ENCODE results near the gene SLFN5. TPM values are rescaled to one million over a fixed set of nuclear protein-coding genes. Genes with fewer than 3 reads are reported as not detected.

SLFN5 gene
- total and polyA plus RNA-seq, 2 of the 13 experiments (the other 11 are each of a cell fraction or from before 2014, with no cell fraction given) = 0.25 to 0.35 TPM

DNA sequence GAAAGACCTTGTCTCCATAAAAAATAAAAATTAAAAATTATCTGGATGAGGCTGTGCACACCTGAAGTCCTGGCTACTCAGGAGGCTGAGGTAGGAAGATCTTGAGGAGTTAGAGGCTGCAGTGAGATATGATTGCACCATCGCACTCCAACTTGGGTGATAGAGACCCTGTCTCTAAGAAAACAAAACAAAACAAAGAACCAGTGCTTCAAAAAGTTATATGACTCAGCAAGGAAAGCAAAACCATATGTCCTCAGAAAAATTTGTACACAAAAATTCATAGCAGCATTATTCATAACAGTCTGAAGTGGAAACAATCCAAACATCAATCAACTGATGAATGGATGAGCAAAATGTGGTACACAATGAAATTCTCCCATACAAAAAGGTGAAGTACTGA, 48.9 kb downstream of the SLFN5 start:
- Histone ChIP-seq H2AFZ (ENCODE audit: low read length) (no peak overlapping the region), H3K27me3 (ENCODE audit: control insufficient read depth in 1 of 2, insufficient read depth in 2 of 2, low read length in 2 of 2) (no peaks in the 10 kb centered on the region; a peak in 1 of 5 replicates), H3K9ac (ENCODE audit: insufficient read depth, low read depth, low read length) (no peak overlapping the region), H3K4me3 (replicated peaks in 1 of 3; ENCODE audit: insufficient read depth in 1 of 3, low read depth in 2 of 3, low read length in 3 of 3) (no peak overlapping the region), H4K20me1 (ENCODE audit: insufficient read depth, low read length) (no peaks in the 10 kb centered on the region), H3K4me1 (ENCODE audit: insufficient read depth, low read length) (no peaks in the 10 kb centered on the region), H3K27ac (ENCODE audit: extremely low read length, insufficient read depth, low read length) (no peak overlapping the region), H3K9me3 (ENCODE audit: low read length) (no peaks in the 10 kb centered on the region), H3K36me3 (replicated peaks in 1 of 2; ENCODE audit: control insufficient read depth in 1 of 2, insufficient read depth in 2 of 2, low read length in 2 of 2) (no peaks in the 10 kb centered on the region), H3K4me2 (ENCODE audit: low read depth, low read length) (no peak overlapping the region), H3K79me2 (ENCODE audit: insufficient read depth, low read length) (no peaks in the 10 kb centered on the region)
- intact Hi-C loops (cut with micrococcal nuclease; ENCODE audit: unreplicated experiment) = no loop called here
- ATAC-seq = no peak
- 4% methylated on average over 1 of the region's 1 CpG for WGBS (ENCODE audit: low lambda C conversion rate)
- no TSS peak for BruUV-seq (replicated peaks)
- POLR2A ChIA-PET = no interaction called here
- no peak for DNase-seq (ENCODE audit: low spot score)
- no peak for TF ChIP-seq NFIB (CRISPR knock-in tag; IDR thresholded peaks at IDR 0.05; ENCODE audit: borderline replicate concordance)
- in situ Hi-C loops (cut with HindIII; ENCODE audit: extremely low pct_ligation_motif_present, low pct_unique_long_range_greater_than_20kb) = no loop called here
- CTCF ChIA-PET (ENCODE audit: low intra/inter-chr PET ratio, low total read pairs) = no interaction called here
- no peak for FAIRE-seq

DNA sequence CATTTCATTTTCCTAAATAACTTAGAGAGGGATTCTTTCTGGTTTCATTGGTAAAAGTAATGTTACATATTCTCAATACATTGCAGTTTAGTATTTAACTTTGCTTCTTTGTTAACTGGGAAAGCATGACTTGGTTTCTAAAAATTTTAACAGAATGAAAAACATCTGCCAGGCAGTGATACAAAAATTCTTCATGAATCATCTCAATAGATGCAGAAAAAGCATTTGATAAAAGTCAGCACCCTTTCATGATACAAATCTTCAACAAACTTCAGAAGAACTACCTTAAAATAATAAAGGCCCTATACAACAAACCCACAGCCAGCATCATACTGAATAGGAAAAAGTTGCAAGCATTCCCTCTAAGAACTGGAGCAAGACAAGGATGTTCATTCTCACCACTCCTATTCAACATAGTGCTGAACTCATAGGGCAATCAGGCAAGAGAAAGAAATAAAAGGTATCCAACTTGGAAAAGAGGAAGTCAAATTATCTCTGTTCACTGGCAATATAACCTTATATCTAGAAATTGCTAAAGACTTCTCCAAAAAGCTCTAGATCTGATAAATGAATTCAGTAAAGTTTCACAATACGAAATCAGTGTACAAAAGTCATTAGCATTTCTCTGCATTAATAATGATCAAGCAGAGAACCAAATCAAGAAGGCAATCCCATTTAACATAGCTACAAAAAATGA, 50.4 kb downstream of the SLFN5 start:
- POLR2A ChIA-PET = no interaction called here
- H3K27me3 ChIP-seq (ENCODE audit: control insufficient read depth in 1 of 2, insufficient read depth in 2 of 2, low read length in 2 of 2) = no peaks in the 10 kb centered on the region
- H2AFZ ChIP-seq (ENCODE audit: low read length) = no peak overlapping the region
- H3K4me1 ChIP-seq (ENCODE audit: insufficient read depth, low read length) = no peaks in the 10 kb centered on the region
- H3K79me2 ChIP-seq (ENCODE audit: insufficient read depth, low read length) = no peaks in the 10 kb centered on the region
- H4K20me1 ChIP-seq (ENCODE audit: insufficient read depth, low read length) = no peaks in the 10 kb centered on the region
- in situ Hi-C loops (cut with HindIII; ENCODE audit: extremely low pct_ligation_motif_present, low pct_unique_long_range_greater_than_20kb) (no loop called here), intact Hi-C loops (cut with micrococcal nuclease; ENCODE audit: unreplicated experiment) (no loop called here)
- no TSS peak for BruUV-seq (replicated peaks)
- CTCF ChIA-PET (ENCODE audit: low intra/inter-chr PET ratio, low total read pairs) = no interaction called here
- DNase-seq (ENCODE audit: low spot score) (no peak), FAIRE-seq (no peak), ATAC-seq (no peak)
- no peaks in the 10 kb centered on the region for H3K9me3 ChIP-seq (ENCODE audit: low read length)
- H3K4me3 ChIP-seq (replicated peaks in 1 of 3; ENCODE audit: insufficient read depth in 1 of 3, low read depth in 2 of 3, low read length in 3 of 3) = no peak overlapping the region
- no peak overlapping the region for H3K9ac ChIP-seq (ENCODE audit: insufficient read depth, low read depth, low read length)
- no peaks in the 10 kb centered on the region for H3K36me3 ChIP-seq (replicated peaks in 1 of 2; ENCODE audit: control insufficient read depth in 1 of 2, insufficient read depth in 2 of 2, low read length in 2 of 2)
- WGBS (ENCODE audit: low lambda C conversion rate) = 0% methylated on average over 1 of the region's 1 CpG
- TF ChIP-seq HNF4G (IDR thresholded peaks at IDR 0.05; ENCODE audit: borderline replicate concordance, low read depth, low read length) (no peak), HNF4G (CRISPR knock-in tag; IDR thresholded peaks at IDR 0.05; ENCODE audit: borderline replicate concordance, low read depth) (no peak), ZNF382 (CRISPR knock-in tag; IDR thresholded peaks at IDR 0.05; ENCODE audit: borderline replicate concordance) (no peak), SOX6 (IDR thresholded peaks at IDR 0.05) (no peak), SOX6 (CRISPR knock-in tag; IDR thresholded peaks at IDR 0.05) (no peak)
- TF ChIP-seq, protein P1, sequence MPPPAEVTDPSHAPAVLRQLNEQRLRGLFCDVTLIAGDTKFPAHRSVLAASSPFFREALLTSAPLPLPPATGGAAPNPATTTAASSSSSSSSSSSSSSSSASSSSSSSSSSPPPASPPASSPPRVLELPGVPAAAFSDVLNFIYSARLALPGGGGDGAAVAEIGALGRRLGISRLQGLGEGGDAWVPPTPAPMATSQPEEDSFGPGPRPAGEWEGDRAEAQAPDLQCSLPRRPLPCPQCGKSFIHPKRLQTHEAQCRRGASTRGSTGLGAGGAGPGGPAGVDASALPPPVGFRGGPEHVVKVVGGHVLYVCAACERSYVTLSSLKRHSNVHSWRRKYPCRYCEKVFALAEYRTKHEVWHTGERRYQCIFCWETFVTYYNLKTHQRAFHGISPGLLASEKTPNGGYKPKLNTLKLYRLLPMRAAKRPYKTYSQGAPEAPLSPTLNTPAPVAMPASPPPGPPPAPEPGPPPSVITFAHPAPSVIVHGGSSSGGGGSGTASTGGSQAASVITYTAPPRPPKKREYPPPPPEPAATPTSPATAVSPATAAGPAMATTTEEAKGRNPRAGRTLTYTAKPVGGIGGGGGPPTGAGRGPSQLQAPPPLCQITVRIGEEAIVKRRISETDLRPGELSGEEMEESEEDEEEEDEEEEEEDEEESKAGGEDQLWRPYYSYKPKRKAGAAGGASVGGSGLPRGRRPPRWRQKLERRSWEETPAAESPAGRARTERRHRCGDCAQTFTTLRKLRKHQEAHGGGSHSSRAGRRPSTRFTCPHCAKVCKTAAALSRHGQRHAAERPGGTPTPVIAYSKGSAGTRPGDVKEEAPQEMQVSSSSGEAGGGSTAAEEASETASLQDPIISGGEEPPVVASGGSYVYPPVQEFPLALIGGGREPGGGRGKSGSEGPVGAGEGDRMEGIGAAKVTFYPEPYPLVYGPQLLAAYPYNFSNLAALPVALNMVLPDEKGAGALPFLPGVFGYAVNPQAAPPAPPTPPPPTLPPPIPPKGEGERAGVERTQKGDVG (CRISPR knock-in tag; IDR thresholded peaks at IDR 0.05; ENCODE audit: borderline replicate concordance) = no peak
- no peak overlapping the region for H3K27ac ChIP-seq (ENCODE audit: extremely low read length, insufficient read depth, low read length)
- H3K4me2 ChIP-seq (ENCODE audit: low read depth, low read length) = no peak overlapping the region
